Middle frontal gyrus (tissue), 1 donor: ENCODE measurements around the gene IGF1.

Source experiments
- DNase-seq: peaks from one replicate; pipeline ENCODE4 v3.0.0-alpha.2; 2015; ENCODE audit warnings: low spot score; ENCODE audit errors: extremely low spot score

The IGF1 gene

DNA sequence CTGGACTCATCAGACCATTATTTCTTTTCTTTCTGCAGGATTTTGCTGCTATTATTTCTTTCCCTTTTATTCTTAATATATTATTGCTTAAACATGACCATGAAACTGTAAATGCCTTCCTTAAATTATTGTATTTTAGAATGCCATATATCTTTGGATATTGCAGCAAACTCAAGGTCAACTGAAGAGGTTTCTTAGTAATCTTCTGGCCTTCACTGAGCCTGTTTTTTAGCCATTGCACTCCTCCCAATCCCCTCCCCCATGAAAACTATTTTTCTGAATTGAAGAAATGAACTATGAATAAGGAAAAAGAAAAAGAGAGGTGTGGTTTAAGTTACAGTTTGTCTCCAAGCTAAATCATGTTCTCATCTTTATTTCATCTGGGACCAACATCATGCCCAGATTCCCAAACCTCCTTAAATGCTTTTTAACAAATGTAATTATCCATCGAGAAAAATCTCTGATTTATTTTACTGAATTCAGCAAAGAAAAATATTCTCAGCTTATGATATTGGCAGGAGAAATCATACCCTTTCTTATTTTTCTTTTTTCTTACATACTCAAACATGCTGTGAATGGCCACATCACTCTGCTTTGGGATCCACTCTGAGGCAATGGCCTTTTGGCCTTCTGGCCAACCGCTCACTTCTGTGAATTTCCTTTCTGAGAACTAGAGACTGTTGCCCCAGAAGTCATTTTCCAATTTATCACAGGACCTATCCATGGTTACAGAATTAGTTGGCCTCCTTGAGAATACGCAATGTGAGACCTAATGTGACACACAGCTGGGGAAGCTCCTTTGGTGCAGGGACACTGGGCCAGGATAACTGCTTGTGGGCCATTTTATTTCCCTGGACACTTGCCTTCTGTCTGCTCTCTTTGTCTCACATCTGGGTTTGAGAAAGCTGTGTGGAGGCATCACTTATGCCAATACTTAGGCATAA lies 50.9 kb downstream of the IGF1 start:
- DNase-seq, result no peak

DNA sequence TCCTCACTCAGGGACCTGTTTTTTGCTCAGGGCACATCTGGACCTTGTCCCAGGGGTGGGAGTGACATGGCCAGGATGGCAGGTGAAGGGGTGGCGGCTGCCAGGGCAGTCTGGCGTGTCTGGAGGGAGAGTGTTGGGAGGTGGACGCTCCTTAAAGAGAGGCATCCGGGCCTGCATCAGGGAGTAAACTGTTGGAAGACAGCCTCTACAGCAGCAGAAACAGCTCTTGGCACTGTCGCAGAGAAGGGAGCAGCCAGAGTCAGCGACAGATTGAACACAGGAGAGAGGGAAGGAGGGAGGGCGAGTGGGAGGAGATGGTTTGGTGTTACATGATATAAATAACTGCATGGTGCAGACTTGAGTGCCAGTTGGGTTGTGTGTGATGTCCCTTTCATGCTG lies 52.8 kb downstream of the IGF1 start:
- peak; percentile 31 for DNase-seq

DNA sequence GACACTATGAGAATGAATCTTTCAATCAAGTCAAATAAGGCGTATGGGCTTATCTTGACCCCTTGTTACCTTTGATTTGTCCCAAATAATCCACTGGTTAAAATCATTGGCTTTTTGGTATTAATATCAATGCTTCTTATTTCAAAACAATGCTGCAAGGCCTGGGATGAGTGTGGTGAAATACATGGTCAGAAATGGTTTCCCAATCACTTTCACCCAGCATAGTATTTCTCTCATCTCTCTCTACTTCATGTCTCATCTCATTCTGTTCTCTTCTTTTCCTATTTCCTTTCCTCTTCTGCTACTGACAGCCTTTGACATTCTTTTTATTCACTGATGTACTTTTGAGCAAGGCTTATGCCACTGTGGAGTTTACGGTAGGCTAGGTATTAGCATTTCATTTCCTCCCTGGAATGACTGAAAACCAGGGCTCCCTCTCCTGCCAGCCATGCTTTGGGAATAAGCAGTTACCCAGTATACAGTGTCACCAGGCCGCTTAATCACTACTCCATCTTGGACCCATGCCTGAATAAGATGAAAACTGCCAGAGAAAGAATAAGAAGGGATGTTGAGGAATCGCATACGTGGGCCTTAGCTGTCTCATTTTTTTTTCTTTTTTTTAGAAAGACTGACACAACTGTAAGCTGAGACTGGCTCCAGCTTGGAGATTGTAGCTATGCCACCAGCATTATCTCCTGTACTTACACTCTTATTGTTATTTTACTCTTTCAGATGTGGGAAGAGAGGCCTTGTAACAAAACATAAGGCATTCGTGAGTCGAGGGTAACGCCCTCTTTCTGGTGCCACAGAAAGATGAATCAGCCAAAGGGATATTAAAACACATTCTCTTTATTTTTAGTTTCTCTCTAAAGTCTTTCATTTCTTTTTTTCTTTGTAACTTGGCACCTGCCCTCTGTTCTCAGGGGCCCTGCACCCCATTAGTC lies 53.5 kb downstream of the IGF1 start:
- DNase-seq, result peak; percentile 37

DNA sequence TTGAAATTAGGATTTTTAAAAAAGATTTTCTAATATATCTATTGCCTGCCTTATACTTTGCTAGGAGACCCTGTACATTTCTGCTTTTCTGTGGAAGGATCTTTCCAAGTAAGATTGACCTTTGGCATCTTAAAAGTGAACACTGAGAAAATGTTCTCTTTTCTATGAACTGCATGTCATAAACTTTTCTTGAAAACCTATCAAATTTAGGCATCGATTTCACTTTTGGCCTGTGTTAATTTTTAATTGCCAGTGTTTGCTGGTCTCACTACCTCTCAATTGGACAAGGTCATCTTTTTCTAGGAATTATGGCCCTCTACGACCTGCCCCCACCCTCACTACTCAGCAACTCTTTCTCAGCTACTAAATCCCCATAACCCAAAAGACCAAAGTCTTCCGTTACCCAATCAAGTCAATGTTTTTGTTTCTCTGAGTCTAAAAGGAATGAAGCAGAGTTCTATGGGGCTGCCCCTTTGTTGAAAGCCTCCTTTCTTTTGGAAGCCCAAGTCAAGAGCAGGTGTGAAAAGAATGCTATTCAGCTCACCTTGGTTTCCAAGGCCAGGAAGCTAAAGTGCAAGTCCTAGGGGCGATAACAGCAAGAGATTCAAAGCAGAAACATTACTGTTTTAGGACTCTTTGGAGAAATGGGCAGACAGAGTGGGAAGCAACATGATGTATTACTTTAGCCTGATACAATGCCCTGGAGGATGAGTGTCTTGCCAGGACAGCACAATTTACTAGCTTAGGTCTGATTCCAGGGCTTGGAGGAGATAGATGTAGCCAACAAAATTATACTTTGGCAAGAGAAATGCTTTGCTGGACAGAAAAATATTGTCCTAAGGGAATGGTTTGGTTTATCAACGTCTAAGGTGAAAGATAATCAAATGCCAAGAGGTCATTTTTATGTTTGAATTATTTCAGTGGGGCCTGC lies 55.0 kb downstream of the IGF1 start:
- DNase-seq, result no peak

DNA sequence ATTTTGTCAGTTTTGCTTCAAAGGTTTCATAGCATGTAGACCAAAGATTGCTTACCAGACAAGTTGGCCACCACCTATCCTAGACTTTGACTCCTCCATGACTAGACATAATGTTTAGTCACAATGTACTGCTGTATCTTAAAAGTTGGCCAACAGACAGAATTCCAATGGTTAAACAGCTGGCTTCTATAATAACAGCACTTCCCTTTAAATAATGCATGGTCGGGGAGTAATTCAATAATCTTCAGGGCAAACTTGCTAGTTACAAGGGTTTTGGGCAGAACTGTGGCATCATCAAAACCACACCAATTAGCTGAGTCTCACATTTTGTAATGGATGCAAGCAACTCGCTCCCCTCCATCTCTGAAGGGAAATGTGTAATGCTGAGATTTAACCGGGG lies 56.9 kb downstream of the IGF1 start:
- DNase-seq, result no peak

DNA sequence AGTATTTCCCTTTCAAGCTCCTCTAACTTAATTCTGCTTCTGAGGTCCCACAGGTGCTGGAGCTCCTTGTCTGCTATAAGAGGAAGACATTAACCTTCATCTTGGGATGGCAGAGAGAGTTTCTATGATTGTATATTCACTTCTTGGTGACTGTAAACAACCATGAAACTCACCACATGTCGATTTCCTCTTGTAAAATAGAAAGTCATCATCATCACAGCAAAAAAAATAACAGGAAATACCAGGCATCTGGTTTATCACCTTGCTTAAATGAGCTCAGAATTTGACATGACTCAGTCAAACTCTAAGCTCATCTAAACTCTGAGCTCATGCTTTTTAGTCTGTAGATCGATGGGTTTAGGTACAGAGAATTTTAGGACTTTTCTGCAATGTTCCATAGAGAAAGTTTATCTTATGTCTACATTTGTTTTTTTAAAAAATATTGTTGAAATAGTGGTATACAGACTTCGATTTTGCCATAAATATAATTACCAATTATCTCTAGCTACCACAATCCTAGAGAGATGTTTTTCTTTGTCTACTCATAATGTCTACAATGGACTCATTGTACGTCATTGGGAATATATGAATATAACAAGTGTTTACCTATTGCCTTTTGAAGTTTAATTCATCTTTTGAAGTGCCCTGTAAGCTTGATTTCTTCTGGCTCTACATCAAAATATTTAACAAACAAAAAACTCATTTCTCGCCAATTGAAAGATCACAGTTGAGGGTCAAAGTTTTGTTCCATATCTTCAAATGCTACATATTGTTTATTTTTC lies 58.4 kb downstream of the IGF1 start:
- DNase-seq, result no peak

DNA sequence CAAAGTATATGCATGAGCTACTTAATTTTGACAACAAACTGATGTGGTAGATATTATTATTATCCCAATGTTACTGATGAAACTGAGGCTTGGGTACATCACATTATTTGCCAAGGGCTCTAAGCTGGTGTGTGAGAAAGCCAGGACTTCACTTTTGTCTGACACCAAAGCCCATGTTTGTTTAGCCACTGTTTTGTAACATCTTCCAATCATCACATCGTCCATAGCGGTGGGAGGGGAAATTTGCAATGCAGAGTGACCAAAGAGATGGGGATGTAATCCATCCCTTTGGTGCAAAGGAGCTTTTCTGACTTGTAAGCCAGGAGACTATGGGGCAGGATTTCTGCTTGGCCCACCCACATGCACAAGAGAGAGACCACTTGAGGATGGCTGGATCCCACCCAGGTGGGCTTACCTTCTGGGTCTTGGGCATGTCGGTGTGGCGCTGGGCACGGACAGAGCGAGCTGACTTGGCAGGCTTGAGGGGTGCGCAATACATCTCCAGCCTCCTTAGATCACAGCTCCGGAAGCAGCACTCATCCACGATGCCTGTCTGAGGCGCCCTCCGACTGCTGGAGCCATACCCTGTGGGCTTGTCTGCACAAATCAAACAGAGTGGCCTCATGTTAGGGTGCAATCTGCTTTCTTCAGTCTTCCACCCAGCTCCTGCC lies 61.1 kb downstream of the IGF1 start:
- DNase-seq, result no peak

DNA sequence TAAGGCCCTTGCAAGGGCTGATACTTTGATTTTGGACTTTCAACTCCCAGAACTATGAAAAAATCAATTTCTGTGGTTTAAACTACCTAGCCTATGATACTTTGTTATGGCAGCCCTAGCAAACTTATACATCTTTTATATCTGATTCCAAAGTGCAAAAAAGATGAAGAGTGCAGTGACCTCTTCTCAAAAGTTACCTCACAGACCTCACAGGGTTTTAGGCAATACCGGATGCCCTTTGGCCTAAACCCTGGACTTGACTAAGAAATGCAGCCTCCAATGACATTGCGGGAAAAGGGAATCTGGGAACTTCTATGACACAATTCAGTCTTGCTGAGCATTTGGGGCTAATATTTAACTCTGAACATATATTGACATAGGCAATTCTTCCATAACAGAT lies 63.3 kb downstream of the IGF1 start:
- DNase-seq, result no peak

DNA sequence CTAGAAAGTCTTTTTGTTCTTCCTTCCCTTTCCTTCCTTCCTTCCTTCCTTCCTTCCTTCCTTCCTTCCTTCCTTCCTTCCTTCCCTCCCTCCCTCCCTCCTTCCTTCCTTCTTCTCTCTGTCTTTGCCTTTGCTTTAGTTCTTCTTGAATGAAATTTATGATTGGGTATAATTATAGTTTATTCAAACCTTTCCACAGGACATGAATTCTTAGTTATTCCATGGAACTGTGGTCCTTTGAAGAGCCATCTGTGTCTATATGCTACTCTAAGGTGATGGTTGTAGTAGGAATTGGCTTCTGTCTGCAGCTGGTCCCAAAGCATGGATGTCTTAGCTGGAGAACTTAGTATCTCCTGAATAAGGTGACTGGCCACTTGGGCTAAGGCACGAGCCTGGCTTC lies 64.8 kb downstream of the IGF1 start:
- DNase-seq, result no peak

DNA sequence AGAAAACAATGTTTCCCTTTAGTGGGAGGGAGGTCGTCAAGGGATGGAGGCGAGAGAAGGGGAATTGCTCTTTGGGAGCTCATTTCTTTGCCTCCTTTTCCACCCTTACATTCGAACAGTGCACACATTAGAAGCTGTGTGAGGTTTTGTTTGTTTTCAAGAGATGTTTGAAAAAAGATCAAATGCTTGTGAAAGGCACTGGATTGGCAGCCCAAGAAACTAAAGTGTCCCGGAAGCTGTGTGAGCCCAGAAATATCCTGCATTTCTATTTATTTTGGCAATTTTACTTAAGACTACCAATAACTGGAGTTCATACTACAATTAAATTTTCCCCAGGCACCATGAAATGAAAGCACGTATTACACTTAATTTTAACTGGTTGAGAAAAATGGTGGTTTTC lies 67.0 kb downstream of the IGF1 start:
- no peak for DNase-seq

DNA sequence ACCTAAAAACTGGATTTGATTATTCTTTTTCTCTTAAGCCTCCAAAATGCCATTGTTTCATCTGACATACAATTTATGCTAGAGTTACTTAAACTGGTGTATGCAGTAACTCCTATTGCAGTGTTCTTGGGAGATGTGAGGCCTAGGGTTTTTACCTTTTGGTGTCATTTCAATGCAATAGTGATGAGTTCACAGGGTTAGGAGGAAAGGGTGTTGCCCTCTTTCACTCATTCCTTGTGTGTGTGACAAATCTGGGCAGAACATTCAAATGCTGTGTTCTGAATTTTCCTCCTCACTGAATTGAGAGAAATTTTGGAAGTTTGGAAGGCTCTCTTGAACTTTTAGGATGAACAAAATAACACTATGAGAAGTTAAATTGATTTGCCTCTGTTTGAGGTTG lies 69.9 kb downstream of the IGF1 start:
- no peak for DNase-seq

DNA sequence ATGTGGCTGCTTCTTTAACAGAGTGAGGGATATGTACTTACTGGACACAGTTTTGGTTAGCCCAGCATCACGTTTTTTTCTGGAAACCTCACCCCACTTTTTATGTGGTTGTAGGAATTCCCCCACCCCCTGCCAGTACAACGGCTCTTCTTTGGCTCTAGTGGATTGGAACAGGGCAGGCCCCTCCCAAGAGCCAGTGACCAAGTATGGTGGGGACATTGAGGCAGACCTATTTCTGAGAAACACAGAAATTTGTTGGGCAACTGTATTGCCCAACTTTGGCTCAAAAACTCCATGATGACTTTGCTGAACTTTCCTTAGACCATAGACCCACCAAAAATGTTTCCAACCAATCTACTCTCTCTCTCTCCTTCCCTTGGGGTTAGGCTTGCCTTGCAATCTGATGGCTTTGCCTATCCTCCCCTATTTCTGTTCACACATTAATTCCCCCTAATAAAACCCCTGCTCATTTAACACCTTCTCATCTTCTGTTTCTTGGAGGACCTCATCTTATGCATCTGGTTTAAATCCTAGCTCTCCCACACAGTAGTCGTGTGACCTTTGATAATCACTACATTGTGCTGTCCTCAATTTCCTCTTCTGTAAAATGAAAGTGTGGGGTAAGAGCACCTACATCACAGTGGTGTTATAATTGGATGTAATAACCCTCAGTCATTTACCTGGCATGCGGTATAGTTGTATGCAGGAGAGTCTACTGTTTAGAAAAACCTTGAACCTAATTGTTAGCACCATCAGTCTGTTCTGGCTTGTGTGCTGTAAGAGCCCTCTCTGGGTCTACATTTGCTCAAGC lies 71.7 kb downstream of the IGF1 start:
- DNase-seq, result no peak

DNA sequence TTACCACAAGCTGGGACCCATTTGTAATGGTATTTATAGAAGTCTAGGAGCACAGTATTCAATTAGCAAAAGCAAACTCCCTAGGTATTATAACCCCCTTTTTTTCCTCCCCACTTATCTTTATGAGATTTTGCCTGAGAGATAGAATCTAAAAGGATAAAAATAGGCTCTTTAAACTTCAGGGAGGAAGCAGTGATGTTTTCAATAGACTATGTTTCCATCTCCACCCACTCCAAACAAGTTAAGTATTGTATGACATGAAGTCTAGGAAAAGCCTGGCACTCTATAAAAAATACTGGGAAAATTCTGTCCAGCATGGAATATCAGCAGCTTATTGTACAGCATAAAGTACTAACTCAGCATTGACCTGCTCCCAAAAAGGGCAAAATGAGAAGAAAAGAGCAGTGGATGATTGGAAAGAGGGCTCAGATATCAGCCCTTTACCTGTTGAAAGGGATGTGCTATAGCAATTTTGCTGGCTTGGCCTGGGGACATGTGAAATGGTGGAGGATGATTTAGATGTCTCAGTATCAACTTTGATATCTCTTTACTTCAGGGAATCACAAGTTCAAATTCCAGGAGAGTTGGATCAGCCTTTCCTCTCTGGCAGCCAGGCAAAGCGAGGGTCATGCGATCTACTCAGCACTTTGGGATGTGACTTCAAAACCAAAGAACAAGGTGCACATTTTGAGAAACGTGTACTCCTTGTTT lies 72.4 kb downstream of the IGF1 start:
- no peak for DNase-seq

DNA sequence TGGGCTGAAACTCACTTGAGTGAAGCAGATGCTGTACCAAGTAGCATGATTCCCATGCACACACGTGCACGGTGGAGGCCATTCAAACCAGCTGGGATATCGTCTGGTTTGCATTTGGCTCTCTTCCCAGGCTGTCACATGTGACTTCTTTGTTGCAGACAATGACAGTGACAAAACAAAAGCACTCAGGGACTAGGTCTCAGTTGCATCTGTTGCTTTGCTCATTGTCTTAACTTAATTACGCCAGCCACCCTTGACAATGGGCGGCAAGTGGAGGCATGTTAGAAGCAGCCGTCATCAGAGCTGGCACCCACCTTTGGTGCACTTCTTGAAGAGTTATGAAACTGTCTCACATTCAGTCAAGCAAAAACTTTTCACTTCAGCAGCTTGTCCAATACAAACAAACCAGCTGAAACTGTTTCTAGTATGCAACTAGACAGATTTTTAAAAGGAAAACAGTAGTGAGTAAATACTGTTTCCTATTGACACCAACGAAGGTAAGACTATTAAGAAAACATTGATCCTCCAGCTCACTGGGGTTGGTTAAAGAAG lies 74.3 kb downstream of the IGF1 start:
- DNase-seq, result peak; percentile 18

DNA sequence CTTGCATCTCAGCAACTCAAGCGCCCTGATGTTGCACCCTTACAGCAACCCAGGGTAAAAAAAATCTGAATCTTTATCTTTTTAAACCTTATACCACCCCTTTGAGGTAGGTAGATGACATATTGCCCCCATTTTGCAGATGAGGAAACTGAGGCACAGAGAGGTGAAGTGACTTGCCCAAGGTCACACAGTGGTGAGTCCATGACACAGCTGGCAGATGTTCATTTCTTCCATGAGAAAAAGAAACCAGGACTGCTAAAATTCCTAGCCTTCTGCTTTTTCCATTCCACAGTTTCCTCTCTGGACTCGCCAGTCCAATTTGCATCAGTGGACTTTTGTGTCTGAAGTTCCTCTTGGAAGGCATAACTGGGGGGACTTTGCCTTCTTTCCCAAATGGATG lies 79.3 kb downstream of the IGF1 start:
- no peak for DNase-seq

DNA sequence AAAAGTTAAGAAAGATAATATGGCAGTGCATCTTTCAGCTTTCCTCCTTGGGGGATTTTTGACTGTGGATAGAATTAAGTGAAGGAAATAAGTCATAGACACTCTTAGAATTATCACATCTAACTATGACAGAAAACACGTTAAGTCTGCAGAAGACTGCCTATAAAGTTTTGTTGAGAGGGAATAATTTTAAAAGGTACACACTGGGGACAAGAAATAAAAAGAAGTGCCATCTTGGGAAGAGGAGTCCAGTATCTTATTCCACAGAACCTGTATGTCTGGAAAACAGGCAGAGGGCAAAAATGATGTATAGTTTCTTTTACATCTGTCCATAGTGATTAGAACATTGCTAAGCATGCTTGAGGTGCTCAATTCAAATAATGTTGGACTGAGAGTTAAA lies 80.7 kb downstream of the IGF1 start:
- no peak for DNase-seq

DNA sequence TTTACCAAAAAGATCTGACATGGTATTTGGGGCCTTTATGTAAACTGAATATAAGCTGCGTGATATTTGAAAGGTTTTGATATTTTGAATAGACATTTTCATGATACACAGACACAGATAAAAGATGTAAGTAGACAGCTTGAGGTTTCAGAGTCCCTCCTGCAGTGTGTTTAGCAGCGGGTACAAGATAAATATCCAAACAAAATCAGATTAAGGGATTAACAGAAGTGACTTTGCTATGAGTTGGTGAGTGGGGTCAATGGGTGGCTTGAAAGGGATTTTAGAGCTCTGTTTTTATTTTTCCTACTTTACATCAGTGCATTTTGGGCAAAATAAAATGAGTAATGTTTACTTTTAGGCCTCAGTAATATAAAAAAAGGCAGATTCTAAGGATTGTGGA lies 84.1 kb downstream of the IGF1 start:
- DNase-seq, result no peak

DNA sequence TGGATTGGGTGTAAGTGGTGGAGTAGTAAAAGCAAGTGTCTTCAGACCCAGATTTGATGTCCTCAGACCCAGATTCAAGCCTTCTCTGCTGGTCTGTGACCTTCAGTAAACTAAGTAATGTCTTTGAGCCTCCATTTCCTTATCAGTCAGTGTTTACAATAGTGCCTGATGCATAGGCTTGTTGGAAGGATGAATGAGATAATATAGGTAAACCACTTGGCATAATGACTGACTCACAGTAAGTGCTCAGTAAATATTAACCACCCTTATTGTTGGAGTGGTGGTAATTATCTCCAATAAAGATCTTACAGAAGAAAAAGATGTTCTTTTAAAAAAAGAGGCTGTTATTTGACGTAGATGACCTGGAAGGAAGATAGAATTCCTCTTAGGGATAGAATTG lies 86.2 kb downstream of the IGF1 start:
- DNase-seq, result no peak
